Esophagus muscularis mucosa (tissue), 4 donors: ENCODE measurements around the gene ABHD12.

Experiments
- CTCF ChIP-seq, 3 experiments: fragments of 200-600 bp in 2 of 3; fragments of 450-650 bp in 1 of 3; sonication (generic) in 2 of 3; IDR thresholded peaks; one replicate each; pipeline ENCODE4 v1.5.1; 2017 to 2019; ENCODE audit warnings: antibody characterized with exemption in 3 of 3, mild to moderate bottlenecking in 2 of 3, moderate library complexity in 1 of 3
- EP300 ChIP-seq: sonication (generic); formaldehyde crosslinking; IDR thresholded peaks from one replicate; pipeline ENCODE4 v1.6.1; 2017; ENCODE audit warnings: antibody characterized with exemption
- POLR2A ChIP-seq: fragments of 450-650 bp; IDR thresholded peaks from one replicate; pipeline ENCODE4 v1.6.1; 2017; ENCODE audit warnings: antibody characterized with exemption, moderate library complexity, mild to moderate bottlenecking, low read depth

- TF ChIP-seq CTCF (IDR thresholded peaks at IDR 0.05) (no peak), EP300 (no peak), POLR2A (no peak)
Measured at GRCh38 chr20:25313593-25313992, 77.0 kb downstream of the ABHD12 start.
